Measurements from ENCODE around the gene C14orf119. TPM values are rescaled to one million over a fixed set of nuclear protein-coding genes. Genes with fewer than 3 reads are reported as not detected.
A peak's percentile ranks its signal among the peaks of the same experiment; 100 is the strongest.

Gene C14orf119
- polyA plus RNA-seq, 3 donors = 17.5 to 110 (median 106) TPM

DNA sequence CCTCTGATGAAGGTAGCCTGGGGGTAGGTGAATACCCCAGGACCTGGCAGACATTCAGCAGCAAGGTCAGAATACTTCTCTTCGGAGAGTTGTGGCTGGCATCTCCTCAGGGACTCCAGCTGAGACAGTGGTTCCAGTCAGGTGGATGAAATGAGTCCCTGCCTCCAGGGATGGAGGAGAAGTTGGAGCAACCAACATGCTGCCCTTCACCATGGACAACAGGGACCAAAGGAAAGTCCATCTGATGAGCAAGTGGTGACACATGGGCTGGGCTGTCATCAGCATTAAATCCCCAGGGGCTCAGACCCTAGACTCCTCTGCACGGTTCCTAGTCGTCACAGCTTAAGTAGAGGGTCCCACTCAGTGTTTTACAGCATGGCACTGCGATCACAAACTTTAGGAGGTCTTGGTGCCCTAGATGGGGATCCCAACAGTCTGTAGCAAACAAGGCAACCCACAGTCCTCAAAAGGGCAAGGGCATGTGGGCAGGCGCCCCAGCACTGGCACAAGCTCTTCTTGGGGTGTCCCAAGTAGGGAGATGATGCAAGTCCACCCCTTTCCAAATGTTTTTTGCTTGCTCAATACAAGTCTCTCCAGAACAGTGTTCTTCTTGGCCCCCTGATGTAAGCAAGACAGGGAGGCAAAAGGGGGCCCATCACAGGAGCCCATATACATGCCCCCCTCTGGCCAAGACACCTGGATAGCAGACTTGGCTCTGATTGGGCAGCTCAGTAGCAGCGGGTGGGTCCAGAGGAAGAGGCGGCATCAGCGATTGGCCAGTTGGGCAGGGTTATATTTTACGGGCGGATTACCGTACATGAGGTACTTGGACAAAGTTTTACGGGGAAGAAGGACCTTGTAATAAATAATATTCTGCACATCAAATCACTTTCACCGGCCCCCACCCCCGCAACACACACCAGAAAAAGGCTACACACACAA, 27.2 kb upstream of the C14orf119 start:
- peaks cover 35% of the 10 kb centered on the region for H3K4me1 Mint-ChIP-seq
- H2AFZ ChIP-seq (ENCODE audit: insufficient read depth, low read depth, low read length, poor library complexity, severe bottlenecking) = no peak overlapping the region
- H3K4me3 Mint-ChIP-seq = no peak overlapping the region
- peak overlapping the region in 4 of 7 donors; percentile 21 to 63 (median 46) for H3K27ac Mint-ChIP-seq
- DNase-seq = no peak
- intact Hi-C loops (cut with micrococcal nuclease) = loop anchor here in 1 of 2 donors (5.0 kb wide), 2 partner anchors 39 to 119 kb away; no protein-coding TSS in a partner anchor
- WGBS (ENCODE audit: insufficient coverage) = 99% methylated on average over 8 of the region's 14 CpGs
- peaks cover 0 to 2% (median 0%) of the 10 kb centered on the region in 3 donors for H3K27me3 Mint-ChIP-seq (ENCODE audit: low read depth in 3 of 3)
- no peak overlapping the region for H3K4me3 ChIP-seq (replicated peaks in 1 of 3; ENCODE audit: low read depth in 2 of 3, low read length in 3 of 3)
- H3K27ac ChIP-seq (ENCODE audit: low read depth in 1 of 2, low read length in 2 of 2) = peak overlapping the region in 1 of 2 donors; percentile 2
- H3K9me3 ChIP-seq (replicated peaks in 1 of 2; ENCODE audit: control insufficient read depth in 1 of 2, insufficient read depth in 1 of 2, low read length in 2 of 2) = no peaks in the 10 kb centered on the region
- H3K27me3 ChIP-seq (ENCODE audit: control insufficient read depth in 2 of 2, insufficient read depth in 2 of 2, low read length in 2 of 2) = no peaks in the 10 kb centered on the region
- no peak overlapping the region for H3K4me2 ChIP-seq (replicated peaks; ENCODE audit: extremely low read depth, low read length, poor library complexity, severe bottlenecking)
- H3K36me3 ChIP-seq (replicated peaks in 1 of 2; ENCODE audit: control insufficient read depth in 1 of 2, insufficient read depth in 2 of 2, low read length in 2 of 2) = peaks cover 62 to 77% of the 10 kb centered on the region in 2 donors
- peaks cover 64% of the 10 kb centered on the region for H3K79me2 ChIP-seq (ENCODE audit: insufficient read depth, low read length)
- H3K4me1 ChIP-seq (ENCODE audit: control insufficient read depth in 1 of 2, insufficient read depth in 2 of 2, low read length in 2 of 2) = peaks cover 31 to 39% of the 10 kb centered on the region in 2 donors
- TF ChIP-seq, protein P1, sequence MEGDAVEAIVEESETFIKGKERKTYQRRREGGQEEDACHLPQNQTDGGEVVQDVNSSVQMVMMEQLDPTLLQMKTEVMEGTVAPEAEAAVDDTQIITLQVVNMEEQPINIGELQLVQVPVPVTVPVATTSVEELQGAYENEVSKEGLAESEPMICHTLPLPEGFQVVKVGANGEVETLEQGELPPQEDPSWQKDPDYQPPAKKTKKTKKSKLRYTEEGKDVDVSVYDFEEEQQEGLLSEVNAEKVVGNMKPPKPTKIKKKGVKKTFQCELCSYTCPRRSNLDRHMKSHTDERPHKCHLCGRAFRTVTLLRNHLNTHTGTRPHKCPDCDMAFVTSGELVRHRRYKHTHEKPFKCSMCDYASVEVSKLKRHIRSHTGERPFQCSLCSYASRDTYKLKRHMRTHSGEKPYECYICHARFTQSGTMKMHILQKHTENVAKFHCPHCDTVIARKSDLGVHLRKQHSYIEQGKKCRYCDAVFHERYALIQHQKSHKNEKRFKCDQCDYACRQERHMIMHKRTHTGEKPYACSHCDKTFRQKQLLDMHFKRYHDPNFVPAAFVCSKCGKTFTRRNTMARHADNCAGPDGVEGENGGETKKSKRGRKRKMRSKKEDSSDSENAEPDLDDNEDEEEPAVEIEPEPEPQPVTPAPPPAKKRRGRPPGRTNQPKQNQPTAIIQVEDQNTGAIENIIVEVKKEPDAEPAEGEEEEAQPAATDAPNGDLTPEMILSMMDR (IDR thresholded peaks at IDR 0.05) = no peak
- H3K9ac ChIP-seq (ENCODE audit: insufficient read depth, low read length, poor library complexity, severe bottlenecking) = no peak overlapping the region
- H4K20me1 ChIP-seq (ENCODE audit: insufficient read depth, low read length) = peaks cover 81% of the 10 kb centered on the region
- H3K36me3 Mint-ChIP-seq = peaks cover 74 to 78% of the 10 kb centered on the region in 2 donors
- no peaks in the 10 kb centered on the region for H3K9me3 Mint-ChIP-seq

DNA sequence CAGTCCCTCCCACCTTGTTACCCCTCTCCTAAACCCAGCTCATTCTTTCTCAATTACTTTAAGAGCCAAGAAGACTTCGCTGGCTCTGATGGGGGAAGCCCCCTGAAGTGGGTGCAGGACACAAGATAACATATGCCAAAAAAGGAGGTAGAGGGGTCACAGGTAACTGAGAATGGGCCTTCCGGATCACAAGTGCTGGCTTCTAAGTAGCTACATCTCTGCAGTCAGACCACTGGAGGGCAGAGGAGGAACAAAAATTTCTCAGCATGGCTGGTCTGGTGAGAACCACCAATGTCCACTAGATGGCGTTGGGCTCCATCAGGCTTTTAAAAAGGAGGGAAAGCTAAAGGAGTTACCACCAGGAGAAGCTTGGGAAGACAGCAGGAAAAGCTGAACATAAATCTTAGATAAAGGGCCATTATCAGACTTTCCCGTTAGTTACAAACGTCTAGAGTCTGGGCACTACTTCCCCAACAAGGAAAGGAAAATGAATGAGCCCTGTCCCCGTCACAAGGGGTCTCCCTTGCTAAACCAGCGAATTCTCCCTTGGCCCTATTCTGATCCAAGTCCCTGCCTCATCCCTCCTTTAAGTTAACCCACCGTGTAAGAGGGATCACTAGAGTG, 26.4 kb upstream of the C14orf119 start:
- Histone ChIP-seq H3K4me1 (ENCODE audit: control insufficient read depth in 1 of 2, insufficient read depth in 2 of 2, low read length in 2 of 2) (peaks cover 31 to 39% of the 10 kb centered on the region in 2 donors), H4K20me1 (ENCODE audit: insufficient read depth, low read length) (peaks cover 74% of the 10 kb centered on the region), H2AFZ (ENCODE audit: insufficient read depth, low read depth, low read length, poor library complexity, severe bottlenecking) (no peak overlapping the region), H3K27ac (ENCODE audit: low read depth in 1 of 2, low read length in 2 of 2) (peak overlapping the region in 1 of 2 donors; percentile 2), H3K4me3 (replicated peaks in 1 of 3; ENCODE audit: low read depth in 2 of 3, low read length in 3 of 3) (no peak overlapping the region), H3K79me2 (ENCODE audit: insufficient read depth, low read length) (peaks cover 66% of the 10 kb centered on the region), H3K36me3 (replicated peaks in 1 of 2; ENCODE audit: control insufficient read depth in 1 of 2, insufficient read depth in 2 of 2, low read length in 2 of 2) (peaks cover 61 to 77% of the 10 kb centered on the region in 2 donors), H3K9ac (ENCODE audit: insufficient read depth, low read length, poor library complexity, severe bottlenecking) (no peak overlapping the region), H3K27me3 (ENCODE audit: control insufficient read depth in 2 of 2, insufficient read depth in 2 of 2, low read length in 2 of 2) (no peaks in the 10 kb centered on the region), H3K9me3 (replicated peaks in 1 of 2; ENCODE audit: control insufficient read depth in 1 of 2, insufficient read depth in 1 of 2, low read length in 2 of 2) (no peaks in the 10 kb centered on the region), H3K4me2 (replicated peaks; ENCODE audit: extremely low read depth, low read length, poor library complexity, severe bottlenecking) (no peak overlapping the region)
- no peak overlapping the region for H3K4me3 Mint-ChIP-seq
- H3K9me3 Mint-ChIP-seq = no peaks in the 10 kb centered on the region
- DNase-seq = peak; percentile 76 to 87 (median 80)
- H3K4me1 Mint-ChIP-seq = peaks cover 35% of the 10 kb centered on the region
- TF ChIP-seq, protein P1 (IDR thresholded peaks at IDR 0.05) = peak; percentile 100
- peak overlapping the region in 6 of 7 donors; percentile 61 to 90 (median 69) for H3K27ac Mint-ChIP-seq
- no peaks in the 10 kb centered on the region for H3K27me3 Mint-ChIP-seq (ENCODE audit: low read depth in 3 of 3)
- peaks cover 74 to 75% of the 10 kb centered on the region in 2 donors for H3K36me3 Mint-ChIP-seq
- WGBS (ENCODE audit: insufficient coverage) = 31% methylated on average over 6 of the region's 8 CpGs
- intact Hi-C loops (cut with micrococcal nuclease) = loop anchor here in 1 of 2 donors (5.0 kb wide), 2 partner anchors 38 to 118 kb away; no protein-coding TSS in a partner anchor

Data from CD14-positive monocyte (primary cell).